Activated T-helper 17 cell treated with anti-CD3 and anti-CD28 coated beads, Interleukin-2, amount 50 U/mL, for 72 hours (primary cell): ENCODE measurements around the gene CARD11. TPM values are rescaled to one million over a fixed set of nuclear protein-coding genes. Genes with fewer than 3 reads are reported as not detected.
A peak's percentile ranks its signal among the peaks of the same experiment; 100 is the strongest.

ENCODE experiments used
- ATAC-seq: fragments of 150-1000 bp; cut with Tn5 transposase; replicated peaks from 2 replicates; pipeline ENCODE4 v1.10.0; 2021; ENCODE audit warnings: mild to moderate bottlenecking, moderate library complexity
- H3K27ac Mint-ChIP-seq: one replicate; pipeline ENCODE4 v1.8.0; 2022; ENCODE audit warnings: mixed read lengths
- H3K27me3 Mint-ChIP-seq: one replicate; pipeline ENCODE4 v1.8.0; 2022; ENCODE audit warnings: mixed read lengths
- H3K36me3 Mint-ChIP-seq: one replicate; pipeline ENCODE4 v1.8.0; 2022; ENCODE audit warnings: low read depth, mild to moderate bottlenecking, mixed read lengths
- H3K4me1 Mint-ChIP-seq: one replicate; pipeline ENCODE4 v1.8.0; 2022; ENCODE audit warnings: mixed read lengths
- H3K4me3 Mint-ChIP-seq: one replicate; pipeline ENCODE4 v1.8.0; 2022; ENCODE audit warnings: mild to moderate bottlenecking, mixed read lengths
- H3K9me3 Mint-ChIP-seq: one replicate; pipeline ENCODE4 v1.8.0; 2022; ENCODE audit warnings: mixed read lengths
- total RNA-seq, 2 donors: library from RNA; stranded (reverse); gene quantifications; one replicate each; pipeline ENCODE4 v1.2.3, GENCODE V29; 2022

CARD11 gene
- total RNA-seq, 2 donors from 2014 or later, result 98.7 to 112 TPM

DNA sequence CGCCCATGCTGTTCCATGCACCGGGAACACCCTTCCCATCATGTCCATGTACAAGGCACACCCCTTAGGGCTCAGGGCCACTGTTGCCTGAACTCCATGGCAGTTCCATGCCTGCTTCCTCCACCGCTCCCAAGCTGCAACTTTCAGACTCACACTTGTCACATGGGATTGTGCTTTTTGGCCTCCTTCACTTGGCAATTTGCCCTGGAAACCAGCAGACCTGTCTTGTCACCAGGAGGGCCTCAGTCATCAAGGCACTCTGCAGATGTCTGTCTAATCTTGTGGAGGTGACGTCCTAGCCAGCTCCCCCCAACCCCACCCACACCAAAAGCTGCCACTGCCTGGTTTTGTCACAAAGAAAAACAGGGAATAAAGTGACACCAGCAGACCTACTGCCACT lies 47.5 kb downstream of the CARD11 start:
- Mint-ChIP-seq H3K9me3 (peaks cover 3% of the 10 kb centered on the region), H3K4me3 (no peak overlapping the region), H3K27me3 (no peaks in the 10 kb centered on the region), H3K36me3 (peaks cover 96% of the 10 kb centered on the region), H3K27ac (no peak overlapping the region), H3K4me1 (peaks cover 3% of the 10 kb centered on the region)
- no peak for ATAC-seq

DNA sequence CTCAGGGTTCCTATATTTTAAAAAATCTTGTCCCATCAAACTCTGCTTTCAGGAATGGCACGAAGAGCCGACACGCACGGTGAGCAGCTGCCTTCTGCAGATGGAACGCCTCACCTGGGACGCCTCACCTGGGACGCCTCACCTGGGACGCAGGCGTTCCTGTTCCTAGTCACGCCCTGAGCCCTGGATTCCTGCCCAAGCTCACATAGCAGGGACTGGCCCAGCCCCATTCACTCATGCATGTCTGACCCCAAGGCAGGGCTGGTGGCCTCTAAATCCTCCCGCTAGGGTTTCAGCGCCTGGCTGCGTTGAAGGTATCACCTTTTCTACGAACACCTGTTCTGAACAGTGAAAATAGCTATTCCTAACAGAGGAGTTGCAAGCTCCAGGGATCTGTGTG lies 49.8 kb downstream of the CARD11 start:
- Mint-ChIP-seq H3K4me1 (peaks cover 5% of the 10 kb centered on the region), H3K4me3 (no peak overlapping the region), H3K9me3 (peaks cover 6% of the 10 kb centered on the region), H3K36me3 (peaks cover 89% of the 10 kb centered on the region), H3K27me3 (no peaks in the 10 kb centered on the region), H3K27ac (no peak overlapping the region)
- ATAC-seq, result no peak

DNA sequence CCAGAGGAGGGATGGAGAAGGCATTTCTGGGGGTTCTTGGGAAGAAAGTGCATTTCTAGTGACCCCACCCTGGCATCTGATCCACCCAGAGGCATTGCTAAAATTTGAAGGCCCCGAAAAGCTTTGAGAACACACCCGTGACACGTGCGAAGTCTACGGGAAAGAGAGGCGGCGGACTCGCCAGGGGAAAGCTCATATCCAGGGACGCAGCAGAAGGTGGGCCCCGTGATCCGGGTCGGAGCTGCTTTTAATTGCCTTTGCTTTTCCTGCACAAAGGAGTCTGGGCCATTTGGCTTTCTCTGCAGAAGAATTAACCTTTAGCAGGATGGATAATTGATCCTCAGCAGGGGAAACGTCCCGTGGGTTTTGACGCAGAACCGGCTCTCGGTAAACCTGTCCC lies 50.3 kb downstream of the CARD11 start:
- Mint-ChIP-seq H3K27me3 (no peaks in the 10 kb centered on the region), H3K36me3 (peaks cover 89% of the 10 kb centered on the region), H3K4me3 (no peak overlapping the region), H3K9me3 (peaks cover 6% of the 10 kb centered on the region), H3K27ac (no peak overlapping the region), H3K4me1 (peaks cover 9% of the 10 kb centered on the region)
- ATAC-seq, result no peak

DNA sequence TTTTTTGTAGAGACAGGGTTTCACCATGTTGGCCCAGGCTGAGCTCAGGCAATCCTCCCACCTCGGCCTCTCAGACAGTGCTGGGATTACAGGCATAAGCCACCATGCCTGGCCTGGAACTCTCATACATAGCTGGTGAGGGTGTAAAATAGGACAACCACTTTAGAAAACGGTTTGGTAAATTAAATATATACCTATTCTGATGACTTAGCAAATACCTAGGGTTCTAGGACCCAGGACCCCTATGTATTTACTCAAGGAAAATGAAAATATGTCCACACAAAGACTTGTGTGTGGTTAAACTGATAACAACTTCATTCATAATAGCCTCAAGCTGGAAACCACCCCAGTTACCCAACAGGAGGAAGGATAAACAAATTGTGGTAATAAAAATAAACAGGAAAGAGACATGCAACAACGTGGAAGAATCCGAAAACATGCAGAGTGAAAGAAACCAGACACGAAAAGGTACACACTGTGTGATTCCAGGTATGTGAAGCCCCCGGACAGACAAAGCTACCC lies 52.7 kb downstream of the CARD11 start:
- H3K27me3 Mint-ChIP-seq, result no peaks in the 10 kb centered on the region
- no peak overlapping the region for H3K4me3 Mint-ChIP-seq
- peaks cover 6% of the 10 kb centered on the region for H3K9me3 Mint-ChIP-seq
- no peak for ATAC-seq
- peaks cover 86% of the 10 kb centered on the region for H3K36me3 Mint-ChIP-seq
- H3K4me1 Mint-ChIP-seq, result peaks cover 10% of the 10 kb centered on the region
- H3K27ac Mint-ChIP-seq, result peak overlapping the region; percentile 59

DNA sequence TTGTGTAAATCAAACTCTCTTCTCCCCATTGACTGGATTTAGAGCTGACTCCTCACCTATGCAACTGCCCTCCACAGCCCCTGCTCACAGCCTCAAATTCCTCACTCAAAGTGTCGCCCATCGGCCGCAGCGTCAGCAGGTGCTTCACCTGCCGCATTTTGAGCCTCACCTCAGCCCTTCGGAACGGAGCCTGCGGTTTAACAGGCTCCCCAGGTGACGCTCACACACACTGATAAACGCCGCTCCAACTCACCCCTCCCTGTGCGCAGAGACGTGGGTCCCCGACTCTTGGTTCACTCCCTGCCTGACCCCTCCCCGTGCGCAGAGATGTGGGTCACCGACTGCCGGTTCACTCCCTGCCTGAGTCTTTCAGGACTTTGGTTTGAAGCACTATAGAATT lies 57.1 kb downstream of the CARD11 start:
- Mint-ChIP-seq H3K4me1 (peaks cover 23% of the 10 kb centered on the region), H3K27ac (no peak overlapping the region), H3K9me3 (peaks cover 3% of the 10 kb centered on the region), H3K4me3 (no peak overlapping the region), H3K36me3 (peaks cover 66% of the 10 kb centered on the region), H3K27me3 (no peaks in the 10 kb centered on the region)
- no peak for ATAC-seq

DNA sequence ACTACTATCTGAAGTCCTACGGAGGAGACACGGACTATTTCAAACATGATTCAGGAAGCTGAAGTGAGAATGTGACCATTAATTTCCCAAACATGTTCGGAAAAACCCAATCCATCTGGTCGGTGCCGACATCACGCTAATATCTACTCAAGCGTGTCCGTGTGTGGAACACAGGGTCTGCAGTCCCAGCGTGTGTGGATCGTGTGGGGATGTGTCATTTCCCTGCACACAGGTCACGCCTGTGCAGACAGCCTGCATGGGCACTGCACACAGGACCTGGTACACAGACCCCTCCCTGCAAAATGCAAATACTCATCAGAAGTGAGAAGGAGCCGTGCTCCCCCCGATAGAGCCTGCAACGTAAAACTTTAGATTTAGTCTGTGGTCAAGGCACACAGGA lies 57.8 kb downstream of the CARD11 start:
- Mint-ChIP-seq H3K27me3 (no peaks in the 10 kb centered on the region), H3K4me1 (peaks cover 24% of the 10 kb centered on the region), H3K4me3 (no peak overlapping the region), H3K9me3 (peaks cover 3% of the 10 kb centered on the region), H3K36me3 (peaks cover 66% of the 10 kb centered on the region), H3K27ac (no peak overlapping the region)
- ATAC-seq, result no peak

DNA sequence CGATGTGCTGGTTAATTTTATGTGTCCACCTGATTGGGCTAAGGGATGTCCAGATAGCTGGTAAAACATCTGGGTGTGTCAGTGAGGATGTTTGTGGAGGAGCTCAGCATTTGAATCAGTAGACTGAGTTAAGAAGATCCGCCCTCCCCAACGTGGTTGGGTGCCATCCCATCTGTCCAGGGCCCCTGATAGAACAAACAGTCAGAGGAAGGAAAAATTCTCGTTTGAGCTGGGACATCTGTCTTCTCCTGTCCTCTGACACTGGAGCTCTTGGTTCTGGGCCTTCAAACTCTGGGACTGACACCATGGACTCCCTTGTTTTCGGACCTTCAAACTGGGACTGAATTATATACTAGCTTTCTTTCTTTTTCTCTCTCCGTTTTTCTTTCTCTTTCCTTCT lies 59.6 kb downstream of the CARD11 start:
- H3K9me3 Mint-ChIP-seq, result no peaks in the 10 kb centered on the region
- peaks cover 68% of the 10 kb centered on the region for H3K36me3 Mint-ChIP-seq
- peak overlapping the region; percentile 60 for H3K4me3 Mint-ChIP-seq
- ATAC-seq, result no peak
- peaks cover 27% of the 10 kb centered on the region for H3K4me1 Mint-ChIP-seq
- no peaks in the 10 kb centered on the region for H3K27me3 Mint-ChIP-seq
- H3K27ac Mint-ChIP-seq, result peak overlapping the region; percentile 77

DNA sequence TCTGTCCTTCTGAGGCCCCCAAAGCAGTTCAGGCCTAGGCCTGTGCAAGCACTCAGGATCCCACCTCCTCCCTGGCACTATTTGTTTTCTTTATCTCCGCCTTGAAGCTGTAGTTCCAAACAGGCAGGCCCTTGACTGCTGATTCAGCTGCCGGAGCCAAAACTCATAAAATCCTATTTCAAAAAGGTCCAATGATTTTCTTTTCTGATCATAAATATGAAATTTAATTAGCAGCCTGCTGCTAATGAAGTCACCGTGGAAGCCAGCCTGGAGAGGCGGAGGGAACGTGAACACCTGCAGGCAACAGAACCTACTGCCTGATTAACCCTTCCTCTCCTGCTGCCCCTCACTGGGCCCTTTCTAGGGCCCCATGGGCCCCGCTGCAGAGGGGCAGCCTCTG lies 60.1 kb downstream of the CARD11 start:
- no peaks in the 10 kb centered on the region for H3K27me3 Mint-ChIP-seq

DNA sequence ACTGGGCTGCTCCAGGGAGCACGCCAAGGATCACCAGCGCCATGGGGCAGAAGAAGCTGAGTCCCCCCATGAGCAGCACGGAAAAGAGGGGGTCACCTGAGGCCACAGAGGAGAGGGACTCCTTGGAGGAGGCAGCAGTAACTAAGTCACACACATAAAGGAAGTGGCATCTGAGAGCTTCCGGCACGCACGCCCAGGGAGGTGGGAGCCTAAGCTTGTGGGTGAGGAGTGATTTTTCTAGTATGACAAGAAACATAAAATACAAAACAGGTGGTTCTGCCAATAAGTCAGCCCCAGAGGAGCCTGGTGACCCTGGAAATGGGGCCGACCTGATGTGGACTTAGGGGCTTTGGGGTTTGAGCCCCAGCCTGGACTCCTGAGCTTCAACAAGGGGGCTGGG lies 60.8 kb downstream of the CARD11 start:
- Mint-ChIP-seq H3K27ac (peak overlapping the region; percentile 77), H3K36me3 (peaks cover 66% of the 10 kb centered on the region), H3K4me3 (peak overlapping the region; percentile 60), H3K4me1 (peaks cover 33% of the 10 kb centered on the region), H3K9me3 (no peaks in the 10 kb centered on the region), H3K27me3 (no peaks in the 10 kb centered on the region)
- peak; percentile 50 for ATAC-seq

More for the DNA sequence above, 60.1 kb downstream of the CARD11 start:
- H3K4me3 Mint-ChIP-seq, result peak overlapping the region; percentile 60
- peak overlapping the region; percentile 77 for H3K27ac Mint-ChIP-seq
- ATAC-seq, result no peak
- no peaks in the 10 kb centered on the region for H3K9me3 Mint-ChIP-seq
- peaks cover 31% of the 10 kb centered on the region for H3K4me1 Mint-ChIP-seq
- peaks cover 70% of the 10 kb centered on the region for H3K36me3 Mint-ChIP-seq

DNA sequence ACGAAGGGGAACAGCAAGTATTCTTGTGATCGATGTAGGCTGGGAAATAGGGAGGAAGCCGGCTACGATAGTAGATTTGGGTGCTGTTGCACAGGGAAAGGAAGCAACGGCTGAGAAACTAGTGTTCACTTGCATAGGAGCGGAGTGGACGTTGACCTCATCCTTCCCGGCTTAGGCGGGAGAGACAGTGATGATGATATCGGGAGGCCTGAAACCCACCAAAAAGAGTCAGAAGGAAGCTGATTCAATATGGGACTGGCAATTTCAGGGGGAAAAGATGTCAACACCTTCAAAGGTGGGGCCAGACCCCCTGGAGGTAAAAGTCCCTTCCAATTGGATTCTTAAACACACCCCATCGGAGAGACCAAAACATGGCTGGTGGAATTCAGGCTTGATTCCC lies 61.3 kb downstream of the CARD11 start:
- H3K36me3 Mint-ChIP-seq, result peaks cover 64% of the 10 kb centered on the region
- peak overlapping the region; percentile 60 for H3K4me3 Mint-ChIP-seq
- peaks cover 33% of the 10 kb centered on the region for H3K4me1 Mint-ChIP-seq
- no peaks in the 10 kb centered on the region for H3K27me3 Mint-ChIP-seq
- H3K9me3 Mint-ChIP-seq, result no peaks in the 10 kb centered on the region
- peak overlapping the region; percentile 77 for H3K27ac Mint-ChIP-seq
- ATAC-seq, result no peak

DNA sequence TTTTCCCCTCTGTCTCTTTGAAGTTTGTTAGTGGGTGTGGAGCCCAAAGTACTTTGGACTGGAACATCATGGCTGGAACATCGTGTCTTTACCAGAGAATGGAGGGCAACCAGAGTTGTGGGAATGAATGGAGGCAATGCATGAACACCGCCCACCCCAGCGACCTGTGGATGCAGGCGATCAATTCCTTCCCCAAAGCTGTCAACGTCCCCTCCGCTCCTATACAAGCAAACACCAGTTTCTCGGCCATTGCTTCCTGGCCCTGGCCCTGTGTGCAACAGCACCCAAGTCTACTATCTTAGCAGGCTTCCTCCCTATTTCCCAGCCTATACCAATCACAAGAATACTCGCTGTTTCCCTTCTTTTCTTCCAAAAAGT lies 62.6 kb downstream of the CARD11 start:
- no peaks in the 10 kb centered on the region for H3K9me3 Mint-ChIP-seq
- ATAC-seq, result no peak
- H3K36me3 Mint-ChIP-seq, result peaks cover 64% of the 10 kb centered on the region
- no peaks in the 10 kb centered on the region for H3K27me3 Mint-ChIP-seq
- H3K27ac Mint-ChIP-seq, result no peak overlapping the region
- H3K4me1 Mint-ChIP-seq, result peaks cover 33% of the 10 kb centered on the region
- H3K4me3 Mint-ChIP-seq, result peak overlapping the region; percentile 60

DNA sequence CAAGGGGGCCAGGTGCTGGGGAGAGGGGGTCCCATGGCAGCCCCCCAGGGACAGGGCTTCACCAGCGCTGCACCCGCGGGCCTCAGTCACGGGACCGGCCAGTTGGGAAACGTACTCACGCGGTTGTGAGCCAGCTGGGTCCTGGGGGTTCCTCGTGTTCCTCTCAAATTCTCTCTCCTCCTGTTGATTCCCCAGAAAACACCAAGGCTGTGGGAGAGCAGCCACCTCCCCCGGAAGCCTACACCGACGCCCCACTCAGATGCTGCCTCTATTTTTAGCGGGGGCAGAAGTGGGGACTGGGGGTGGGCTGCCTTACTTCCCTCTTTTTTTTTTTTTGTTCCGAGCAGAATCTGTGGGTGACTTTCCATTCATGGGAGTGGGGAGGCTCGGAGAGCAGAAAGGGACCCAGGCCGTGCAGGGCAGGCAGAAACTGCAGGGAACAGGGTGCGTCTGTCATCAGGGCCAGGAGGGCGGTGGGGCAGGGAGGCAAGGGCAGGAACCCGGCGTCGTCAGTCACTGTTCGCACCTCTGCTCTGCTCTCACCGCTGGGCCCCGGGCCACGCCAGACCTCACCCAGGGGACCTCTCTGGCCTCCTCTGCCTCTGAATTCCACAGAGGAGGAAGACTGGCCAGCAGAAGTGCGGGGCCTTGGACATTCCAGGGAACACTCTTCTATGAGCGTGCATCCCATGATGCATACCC lies 63.1 kb downstream of the CARD11 start:
- H3K36me3 Mint-ChIP-seq, result peaks cover 64% of the 10 kb centered on the region
- H3K4me1 Mint-ChIP-seq, result peaks cover 33% of the 10 kb centered on the region
- ATAC-seq, result no peak
- peak overlapping the region; percentile 87 for H3K4me3 Mint-ChIP-seq
- no peaks in the 10 kb centered on the region for H3K27me3 Mint-ChIP-seq
- H3K27ac Mint-ChIP-seq, result peak overlapping the region; percentile 82
- no peaks in the 10 kb centered on the region for H3K9me3 Mint-ChIP-seq

DNA sequence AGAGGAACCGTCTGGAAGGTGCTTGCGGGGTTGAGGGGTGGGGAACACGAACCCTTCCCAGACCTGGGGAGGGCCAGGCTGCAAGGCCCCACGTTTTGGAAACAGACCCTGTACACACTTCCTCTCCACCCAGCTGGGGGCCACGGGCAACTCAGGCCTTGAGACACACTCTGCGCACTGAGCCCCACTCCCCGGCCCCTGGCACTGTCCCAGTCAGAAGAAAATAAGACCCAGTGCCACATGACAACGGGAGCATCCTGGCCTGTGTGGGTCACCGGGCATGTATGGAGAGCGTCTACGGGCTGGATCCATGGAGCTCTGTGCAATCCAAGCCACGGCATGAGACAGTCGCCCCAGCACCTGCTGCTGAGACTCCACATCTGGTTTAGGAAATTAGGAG lies 63.7 kb downstream of the CARD11 start:
- no peak for ATAC-seq
- Mint-ChIP-seq H3K27ac (peak overlapping the region; percentile 82), H3K4me3 (peak overlapping the region; percentile 87), H3K36me3 (peaks cover 67% of the 10 kb centered on the region), H3K9me3 (no peaks in the 10 kb centered on the region), H3K27me3 (no peaks in the 10 kb centered on the region), H3K4me1 (peaks cover 33% of the 10 kb centered on the region)

DNA sequence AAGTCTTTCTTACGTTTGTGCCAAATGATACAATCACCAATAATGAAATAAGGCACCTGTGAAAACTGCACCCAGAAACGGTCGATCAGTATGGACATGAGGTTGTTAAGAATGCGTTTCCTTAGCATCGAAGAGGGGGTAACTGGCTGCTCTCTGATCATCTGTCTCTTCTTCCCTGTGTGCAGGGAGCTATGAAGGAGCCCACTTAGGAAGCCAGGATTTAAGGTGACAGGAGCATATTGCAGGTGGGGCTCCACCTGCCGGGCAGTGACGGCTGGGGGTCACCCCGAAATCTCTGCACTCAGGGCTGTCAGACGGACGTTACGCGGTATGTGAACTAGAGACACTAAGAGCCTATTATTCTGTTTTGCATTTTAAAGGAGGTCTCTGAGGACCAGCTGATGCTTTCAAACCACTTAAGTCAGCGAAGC lies 64.5 kb downstream of the CARD11 start:
- Mint-ChIP-seq H3K36me3 (peaks cover 74% of the 10 kb centered on the region), H3K4me3 (peak overlapping the region; percentile 87), H3K4me1 (peaks cover 33% of the 10 kb centered on the region), H3K27ac (peak overlapping the region; percentile 93), H3K27me3 (no peaks in the 10 kb centered on the region), H3K9me3 (no peaks in the 10 kb centered on the region)
- no peak for ATAC-seq

DNA sequence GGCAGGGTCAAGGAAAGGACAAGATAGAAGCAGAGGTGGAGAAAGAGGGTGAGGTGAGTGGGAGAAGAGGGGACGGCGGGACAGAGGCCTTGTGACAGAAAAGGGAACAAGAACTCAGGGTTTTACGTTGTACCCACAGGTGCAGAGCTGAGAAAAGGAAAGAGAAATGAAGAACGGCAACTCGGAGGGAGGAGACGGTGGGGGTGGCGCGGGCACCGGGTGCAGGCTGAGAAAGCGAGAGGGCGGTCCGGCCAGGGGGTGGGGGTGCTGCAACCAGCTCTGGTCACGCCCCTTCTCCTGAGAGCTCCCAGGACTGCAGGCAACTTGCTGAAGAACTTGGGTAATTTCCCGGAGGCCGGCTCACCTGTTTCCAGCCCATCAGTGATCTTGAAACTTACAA lies 65.3 kb downstream of the CARD11 start:
- Mint-ChIP-seq H3K4me1 (peaks cover 33% of the 10 kb centered on the region), H3K4me3 (peak overlapping the region; percentile 87), H3K36me3 (peaks cover 83% of the 10 kb centered on the region), H3K27me3 (no peaks in the 10 kb centered on the region), H3K27ac (peak overlapping the region; percentile 93), H3K9me3 (no peaks in the 10 kb centered on the region)
- ATAC-seq, result peak; percentile 93
